Measurements from ENCODE around the gene ABCB1. TPM values are rescaled to one million over a fixed set of nuclear protein-coding genes. Genes with fewer than 3 reads are reported as not detected.

Gene ABCB1
- total RNA-seq, result 3.2 TPM
- long read RNA-seq, partial matches to known transcripts, result 1 of 4 reads
- long read RNA-seq, other reads (novel, unspliced or antisense), result 3 of 4 reads

DNA sequence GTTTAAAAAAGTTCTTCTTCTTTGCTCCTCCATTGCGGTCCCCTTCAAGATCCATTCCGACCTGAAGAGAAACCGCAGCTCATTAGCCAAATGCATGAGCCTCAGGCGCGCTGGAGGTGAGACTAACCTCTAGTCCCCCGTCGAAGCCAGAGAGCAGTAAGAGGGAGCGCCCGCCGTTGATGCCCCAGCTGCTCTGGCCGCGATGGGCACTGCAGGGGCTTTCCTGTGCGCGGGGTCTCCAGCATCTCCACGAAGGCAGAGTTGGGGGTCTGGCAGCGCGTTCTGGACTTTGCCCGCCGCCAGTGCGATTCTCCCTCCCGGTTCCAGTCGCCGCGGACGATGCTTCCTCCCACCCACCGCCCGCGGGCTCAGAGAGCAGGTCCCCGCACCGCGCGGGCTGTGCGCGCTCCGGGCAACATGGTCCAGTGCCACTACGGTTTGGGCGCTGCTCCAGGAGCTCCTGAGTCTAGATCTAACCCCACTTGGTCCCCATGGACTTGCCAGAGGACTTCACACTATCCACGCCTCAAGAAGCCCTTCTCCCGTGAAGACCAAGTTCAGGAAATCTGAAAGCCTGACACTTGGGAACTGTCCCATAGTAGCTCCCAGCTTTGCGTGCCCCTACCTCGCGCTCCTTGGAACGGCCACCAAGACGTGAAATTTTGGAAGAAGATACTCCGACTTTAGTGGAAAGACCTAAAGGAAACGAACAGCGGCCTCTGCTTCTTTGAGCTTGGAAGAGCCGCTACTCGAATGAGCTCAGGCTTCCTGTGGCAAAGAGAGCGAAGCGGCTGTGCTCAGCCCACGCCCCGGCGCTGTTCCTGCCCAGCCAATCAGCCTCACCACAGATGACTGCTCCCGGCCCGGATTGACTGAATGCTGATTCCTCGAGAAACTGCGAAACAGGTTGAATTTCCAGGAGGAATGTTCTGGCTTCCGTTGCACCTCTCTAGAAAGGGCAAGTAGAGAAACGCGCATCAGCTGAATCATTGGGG lies at the start of gene ABCB1:
Gene ABCB1, minus strand, starts transcription at position 755 of the 995 bp plus-strand sequence. Its CDS starts 700 bp downstream, at position 55.
- DNase-seq (ENCODE audit: low spot score), result no peak

DNA sequence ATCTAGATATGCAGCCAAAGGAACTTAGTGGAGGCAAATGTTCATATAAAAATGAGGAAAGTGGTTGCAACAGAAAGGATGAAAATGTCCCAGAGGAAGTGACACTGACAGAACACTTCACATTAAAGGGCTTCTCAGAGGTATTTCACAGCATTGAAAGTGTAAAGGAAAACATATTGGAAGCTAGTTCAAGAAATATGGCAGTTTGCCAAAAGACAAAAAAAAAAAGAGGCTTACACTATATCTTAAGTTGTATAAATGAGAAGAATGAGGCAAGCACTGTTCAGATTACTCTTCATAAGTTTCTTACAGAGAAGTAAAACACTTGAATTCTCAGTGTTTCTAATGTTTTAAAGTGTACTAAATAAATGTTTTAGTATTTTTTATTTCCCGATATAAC lies 47.6 kb upstream of the ABCB1 start:
- no peak for DNase-seq (ENCODE audit: low spot score)

DNA sequence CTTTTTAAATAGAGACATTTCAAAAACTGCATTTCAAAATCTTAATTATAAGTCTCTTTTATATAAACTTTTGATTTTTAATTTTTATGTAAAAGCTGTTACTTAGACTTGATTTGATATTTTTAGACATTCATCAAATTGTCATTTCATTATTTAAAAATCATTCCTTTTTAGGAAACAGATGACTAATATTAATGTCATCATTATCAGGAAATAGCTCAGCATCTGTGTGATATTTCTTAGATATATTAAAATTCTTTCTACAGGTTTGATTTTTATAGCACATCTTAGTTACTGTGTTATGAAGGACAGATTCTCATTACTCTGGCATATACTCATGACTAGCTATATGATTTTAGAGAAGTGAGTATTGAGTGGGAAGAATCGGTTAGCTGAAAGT lies 44.8 kb upstream of the ABCB1 start:
- DNase-seq (ENCODE audit: low spot score), result no peak

DNA sequence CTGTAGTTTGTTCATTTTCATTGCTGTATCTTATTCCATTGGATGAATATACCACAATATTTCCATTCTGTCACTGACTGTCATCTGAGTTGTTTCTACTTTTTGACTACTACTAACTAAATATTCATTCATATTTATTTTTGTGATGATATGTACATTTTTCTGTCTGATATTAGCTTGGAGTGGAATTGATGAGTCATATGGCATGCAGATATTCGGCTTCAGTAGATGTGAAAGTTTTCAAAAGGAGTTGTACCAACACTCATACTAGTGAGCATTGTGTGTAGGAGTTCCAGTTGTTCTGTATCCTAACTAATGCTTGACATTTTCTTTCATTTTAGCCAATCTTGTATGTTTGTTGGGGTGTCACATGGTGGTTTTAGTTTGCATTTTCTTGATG lies 35.2 kb upstream of the ABCB1 start:
- DNase-seq (ENCODE audit: low spot score), result no peak

DNA sequence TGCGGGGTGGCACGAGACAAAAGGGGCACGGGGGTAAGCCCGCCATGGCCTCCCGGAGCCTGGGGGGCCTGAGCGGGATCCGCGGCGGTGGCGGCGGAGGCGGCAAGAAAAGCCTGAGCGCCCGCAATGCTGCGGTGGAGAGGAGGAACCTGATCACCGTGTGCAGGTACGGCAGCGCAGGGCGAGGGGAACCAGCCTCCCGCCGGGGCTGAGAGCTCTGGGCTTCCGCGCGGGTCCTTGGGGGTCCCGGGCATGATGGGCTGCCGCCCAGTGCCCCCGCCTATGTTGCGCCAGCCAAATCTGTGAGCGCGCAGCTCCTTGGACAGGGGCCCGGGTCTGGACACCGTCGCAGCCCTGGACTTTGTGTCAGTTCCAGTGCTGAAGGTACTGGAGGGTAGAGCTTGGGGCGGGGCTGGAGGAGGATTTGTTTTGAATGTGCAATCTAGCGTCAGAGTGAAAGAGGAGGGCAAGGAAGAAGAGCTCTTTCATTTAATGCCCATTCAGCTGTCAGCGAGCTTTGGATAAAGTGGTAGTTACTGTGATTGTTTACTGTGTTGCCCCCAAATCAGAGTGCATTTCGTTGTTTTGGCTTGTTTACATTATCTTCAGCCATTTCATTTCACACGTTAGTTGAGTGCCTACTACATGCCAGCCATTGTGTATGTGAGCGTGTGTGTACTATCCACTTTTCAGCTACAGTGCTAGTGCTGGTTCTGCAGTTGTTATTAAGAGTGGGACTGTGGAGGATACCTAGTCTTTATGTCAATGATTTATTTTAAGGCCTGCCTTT lies 28.3 kb upstream of the ABCB1 start:
- peak; percentile 86 for DNase-seq (ENCODE audit: low spot score)

DNA sequence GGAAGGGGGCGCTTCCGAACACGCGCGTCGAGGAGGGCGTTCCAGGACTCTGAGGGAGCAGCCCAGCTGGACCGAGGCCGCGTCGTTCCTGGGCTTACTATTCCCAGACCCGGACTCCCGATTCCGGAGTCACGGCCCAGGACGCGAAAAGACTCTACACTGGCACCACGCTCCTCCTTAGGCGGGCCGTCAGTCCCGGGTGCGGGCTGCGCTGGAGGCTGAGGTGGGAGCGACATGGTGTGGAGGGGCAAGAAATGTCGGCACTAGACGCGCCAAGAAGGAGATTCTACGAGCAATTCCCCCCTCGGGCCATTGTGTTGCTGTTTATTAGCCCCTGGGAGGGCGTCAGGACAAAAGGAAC lies 26.9 kb upstream of the ABCB1 start:
- peak; percentile 90 for DNase-seq (ENCODE audit: low spot score)

DNA sequence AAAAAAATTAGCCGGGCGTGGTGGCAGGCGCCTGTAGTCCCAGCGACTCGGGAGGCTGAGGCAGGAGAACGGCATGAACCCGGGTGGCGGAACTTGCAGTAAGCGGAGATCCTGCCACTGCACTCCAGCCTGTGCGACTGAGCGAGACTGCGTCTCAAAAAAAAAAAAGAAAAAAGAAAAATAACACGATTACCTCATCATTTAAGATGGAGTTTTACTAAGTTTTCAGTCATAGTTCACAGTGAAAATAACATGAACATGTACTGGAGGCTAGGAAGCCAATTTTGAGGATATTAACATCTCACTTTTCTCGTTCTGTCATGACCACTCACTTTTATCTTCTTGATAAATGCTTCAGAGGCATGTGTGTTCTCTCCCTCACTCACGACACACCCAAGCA lies 24.4 kb upstream of the ABCB1 start:
- DNase-seq (ENCODE audit: low spot score), result no peak

DNA sequence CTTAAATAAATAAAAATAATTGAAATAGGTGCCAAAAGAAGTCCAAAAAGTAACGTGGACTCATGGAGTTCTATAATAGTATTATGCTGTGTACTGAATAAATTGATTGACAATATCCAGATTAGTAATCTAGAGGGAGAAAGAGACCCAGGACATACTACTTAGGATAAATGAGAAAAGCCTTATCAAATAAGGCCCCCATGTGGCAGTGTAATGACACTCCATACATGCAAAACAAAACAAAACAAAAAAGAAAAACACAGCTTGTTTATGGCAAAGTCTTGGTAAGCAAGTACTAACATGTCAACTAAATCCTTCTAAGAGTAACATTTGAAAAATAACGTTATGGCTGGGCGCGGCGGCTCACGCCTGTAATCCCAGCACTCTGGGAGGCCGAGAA lies 23.9 kb upstream of the ABCB1 start:
- DNase-seq (ENCODE audit: low spot score), result no peak

DNA sequence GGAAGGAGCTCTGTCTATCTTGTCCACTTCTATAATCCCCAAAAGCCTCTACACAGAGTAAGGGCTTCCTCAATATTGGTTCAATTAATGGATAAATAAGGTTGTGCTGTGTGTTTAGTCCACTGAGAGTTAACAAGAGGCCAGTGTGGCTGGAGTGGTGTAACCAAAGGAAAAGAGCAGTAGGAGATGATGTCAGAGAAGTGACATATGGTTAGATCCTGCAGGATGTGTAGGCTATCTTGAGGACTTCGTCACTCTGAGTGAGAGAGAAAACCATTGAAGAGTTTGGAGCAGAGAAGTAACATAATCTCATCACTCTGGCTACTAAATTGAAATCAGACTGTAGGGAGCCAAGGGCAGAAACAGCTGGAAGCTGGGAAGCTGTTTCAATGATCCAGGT lies 14.5 kb upstream of the ABCB1 start:
- no peak for DNase-seq (ENCODE audit: low spot score)

DNA sequence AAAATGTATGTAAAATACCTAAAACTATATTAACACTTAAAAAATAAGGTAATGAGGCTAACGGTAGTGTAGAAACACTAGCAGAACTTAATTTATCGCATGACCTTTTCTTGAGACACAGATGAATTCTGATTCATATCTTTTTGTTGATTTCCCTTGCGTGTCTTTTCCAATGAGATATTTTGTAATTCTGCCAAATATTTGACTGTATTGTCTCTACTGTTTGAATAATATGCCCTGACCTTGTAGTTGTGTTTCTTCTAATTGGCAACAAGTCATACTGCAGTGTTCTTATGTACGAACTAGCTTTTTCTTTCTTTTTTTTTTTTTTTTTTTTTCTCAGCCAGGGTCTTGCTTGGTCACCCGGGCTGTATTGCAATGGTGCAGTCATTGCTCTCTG lies 9.2 kb upstream of the ABCB1 start:
- no peak for DNase-seq (ENCODE audit: low spot score)

DNA sequence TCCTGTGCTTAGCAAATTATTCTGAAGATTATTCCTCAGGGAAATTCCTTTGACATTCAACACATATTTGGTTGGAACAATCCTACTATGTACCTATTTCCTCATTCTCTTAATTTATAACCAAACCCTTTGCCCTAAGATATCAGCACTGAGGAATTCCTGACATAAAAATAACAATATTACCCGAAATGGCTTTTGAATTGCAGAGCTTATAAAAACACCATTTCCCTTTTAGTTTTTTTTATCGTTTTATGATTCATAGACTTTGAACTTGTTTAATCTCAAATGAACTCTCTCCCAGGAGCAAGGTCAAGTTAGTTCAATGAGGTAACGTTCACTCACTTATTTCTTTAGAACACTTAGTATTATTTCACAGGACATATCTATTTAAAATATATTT lies 7.7 kb upstream of the ABCB1 start:
- DNase-seq (ENCODE audit: low spot score), result no peak

DNA sequence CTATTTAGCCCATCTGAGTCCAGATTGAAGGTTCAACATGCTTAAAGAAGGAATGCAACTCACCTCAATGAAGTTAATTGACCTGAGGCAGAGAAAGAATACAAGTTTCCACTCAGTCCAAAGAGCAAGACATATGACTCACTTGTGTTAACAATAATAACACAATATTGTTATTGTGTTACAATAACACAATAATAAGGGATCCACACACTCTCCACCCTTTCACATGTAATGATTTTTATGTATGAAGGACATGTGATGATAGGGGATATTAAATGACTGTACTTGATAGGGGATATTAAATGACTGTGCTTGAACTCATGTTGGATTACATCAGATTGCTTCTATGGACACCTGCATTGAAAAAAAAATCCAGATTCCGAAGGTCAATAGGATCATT lies 3.6 kb upstream of the ABCB1 start:
- no peak for DNase-seq (ENCODE audit: low spot score)

DNA sequence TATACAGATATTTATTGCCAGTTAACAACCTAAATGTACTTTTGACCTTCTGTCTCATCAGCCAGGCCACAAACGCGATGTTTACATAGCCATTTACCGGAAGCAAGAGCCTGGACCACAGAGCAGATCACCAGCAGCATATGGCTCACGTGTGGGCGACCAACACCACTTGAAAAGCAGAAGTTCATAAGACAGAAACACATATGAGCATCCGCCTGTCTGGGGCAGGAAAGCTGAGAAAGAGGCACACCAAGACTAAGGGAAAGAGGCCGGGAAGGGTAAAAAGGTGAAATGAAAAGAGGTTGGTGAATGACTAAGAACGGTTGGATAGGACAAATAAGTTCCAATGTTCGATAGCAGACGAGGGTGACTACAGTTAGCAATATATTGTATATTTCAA lies 1.3 kb downstream of the ABCB1 start:
- DNase-seq (ENCODE audit: low spot score), result no peak

DNA sequence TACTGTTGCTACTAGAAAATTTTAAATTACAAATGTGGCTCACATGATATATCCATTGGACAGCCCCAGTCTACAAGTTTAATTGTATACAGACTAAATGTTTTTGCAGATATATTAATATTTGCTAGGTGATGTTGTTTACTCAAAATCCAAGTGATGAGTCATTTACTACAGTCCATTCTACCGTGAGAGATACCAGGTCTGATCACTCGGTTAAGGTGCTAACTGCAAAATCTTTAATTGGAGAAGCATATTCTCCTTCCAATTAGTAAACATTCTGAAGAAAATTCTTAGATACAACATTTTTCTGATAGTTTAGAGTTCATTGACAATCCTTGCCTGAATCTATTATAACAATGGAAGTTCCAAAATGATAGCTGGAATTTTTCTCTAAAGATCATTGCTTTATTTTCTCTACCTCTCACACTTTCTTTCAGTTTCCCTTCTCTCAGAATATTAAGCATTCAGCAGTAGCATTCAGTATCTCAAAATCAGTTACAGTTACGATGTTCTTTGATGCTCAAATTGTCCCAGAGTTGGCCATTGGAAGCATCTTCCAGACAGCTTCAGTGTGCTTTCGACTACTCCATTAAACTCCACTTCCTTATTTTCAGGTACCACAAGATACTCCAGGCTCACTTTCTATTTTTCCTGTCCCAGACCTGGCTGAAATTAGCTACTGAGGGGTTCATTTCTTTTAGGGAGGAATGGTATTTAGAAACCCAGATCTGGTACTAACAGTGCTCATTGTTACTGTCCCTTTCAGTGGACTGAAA lies 2.3 kb downstream of the ABCB1 start:
- no peak for DNase-seq (ENCODE audit: low spot score)

DNA sequence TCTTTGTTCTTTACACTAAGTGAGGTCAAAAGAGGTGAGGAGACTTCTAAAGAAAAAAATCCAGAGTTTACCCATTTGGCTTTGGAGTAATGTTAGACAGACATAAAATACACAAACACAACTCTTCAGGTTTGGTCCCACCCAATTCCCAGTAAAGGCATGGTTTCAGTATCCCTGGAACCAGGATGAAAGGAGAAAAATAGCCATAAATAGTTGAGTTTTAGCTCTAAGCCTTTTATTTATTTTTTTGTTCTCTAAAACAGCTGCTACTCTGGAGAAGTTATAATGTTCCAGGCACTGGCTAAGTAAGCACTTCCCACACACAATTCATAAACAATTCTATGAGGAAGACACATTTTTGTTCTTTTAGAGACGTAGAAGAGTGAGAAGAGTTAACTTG lies 4.0 kb downstream of the ABCB1 start:
- DNase-seq (ENCODE audit: low spot score), result no peak

DNA sequence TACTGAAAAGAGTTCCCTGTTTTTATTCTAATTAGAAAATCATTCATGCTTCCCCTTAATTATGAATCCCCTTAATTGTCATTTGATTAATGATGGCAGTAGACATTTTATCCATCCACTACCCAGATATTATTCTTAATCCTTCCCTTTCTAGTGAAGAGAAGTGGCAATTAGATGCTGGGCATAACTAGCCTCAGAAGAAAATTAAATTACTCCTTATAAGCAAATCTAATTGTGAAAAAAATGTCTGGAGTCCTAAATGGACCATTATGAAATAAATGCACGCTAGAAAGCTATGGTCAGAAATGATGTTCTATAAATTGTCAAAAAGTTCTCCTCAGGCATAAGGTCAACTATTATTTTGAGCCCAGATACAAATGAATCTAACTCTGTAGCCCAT lies 4.5 kb downstream of the ABCB1 start:
- no peak for DNase-seq (ENCODE audit: low spot score)

DNA sequence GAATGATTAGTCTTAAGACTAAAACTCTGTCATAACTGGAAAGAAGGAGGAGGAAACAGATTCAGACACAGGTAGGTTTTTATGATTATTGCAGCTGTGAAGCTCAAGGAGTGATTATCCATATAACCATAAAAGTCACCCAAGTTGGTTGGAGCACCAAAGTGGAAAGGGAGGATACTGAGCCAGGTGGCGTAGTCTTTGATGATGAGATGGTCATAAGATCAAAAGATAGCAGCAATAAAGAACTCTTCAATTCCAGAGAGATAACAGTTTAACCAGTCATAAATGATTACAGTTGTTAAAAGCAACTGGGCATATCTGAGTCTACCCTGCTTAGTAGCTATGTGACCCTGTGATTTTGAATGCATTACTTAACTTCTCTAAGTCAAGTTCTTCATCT lies 8.4 kb downstream of the ABCB1 start:
- no peak for DNase-seq (ENCODE audit: low spot score)

DNA sequence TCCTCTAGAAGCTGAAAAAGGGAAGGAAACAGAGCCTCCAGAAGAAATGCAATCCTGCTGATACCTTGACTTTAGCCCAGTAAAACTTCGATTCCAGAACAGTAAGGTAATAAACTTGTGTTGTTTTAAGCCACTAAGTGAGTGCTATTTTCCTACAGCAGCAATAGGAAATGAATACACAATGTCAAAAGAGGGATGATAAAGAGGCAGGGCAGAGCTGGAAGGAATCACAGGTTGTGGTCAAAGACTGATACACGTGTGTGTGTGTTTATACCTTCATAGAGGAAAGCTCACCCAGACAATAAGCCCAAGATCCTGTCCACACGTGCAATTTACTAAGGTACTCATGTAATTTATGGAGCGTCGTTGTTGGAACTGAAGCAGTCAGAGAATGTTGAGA lies 9.5 kb downstream of the ABCB1 start:
- DNase-seq (ENCODE audit: low spot score), result no peak

DNA sequence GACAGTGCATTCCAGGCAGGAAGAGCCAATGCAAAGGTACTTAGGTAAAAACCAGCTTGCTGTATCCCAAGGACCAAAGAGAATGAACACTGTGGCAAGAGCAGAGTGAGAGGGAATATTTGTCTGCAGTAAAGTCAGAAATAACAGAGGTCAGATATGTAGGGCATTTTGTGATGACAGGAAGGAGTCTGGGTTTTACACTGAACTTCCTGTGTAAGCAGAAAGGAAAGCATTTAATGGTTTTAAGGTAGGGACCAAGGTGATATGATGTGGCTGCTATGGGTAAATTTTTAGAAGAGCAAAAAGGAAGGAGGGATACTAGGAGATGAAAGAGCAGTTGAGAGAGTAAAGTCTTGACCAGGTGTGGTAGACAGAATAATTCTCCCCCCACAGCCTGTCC lies 10.1 kb downstream of the ABCB1 start:
- no peak for DNase-seq (ENCODE audit: low spot score)

DNA sequence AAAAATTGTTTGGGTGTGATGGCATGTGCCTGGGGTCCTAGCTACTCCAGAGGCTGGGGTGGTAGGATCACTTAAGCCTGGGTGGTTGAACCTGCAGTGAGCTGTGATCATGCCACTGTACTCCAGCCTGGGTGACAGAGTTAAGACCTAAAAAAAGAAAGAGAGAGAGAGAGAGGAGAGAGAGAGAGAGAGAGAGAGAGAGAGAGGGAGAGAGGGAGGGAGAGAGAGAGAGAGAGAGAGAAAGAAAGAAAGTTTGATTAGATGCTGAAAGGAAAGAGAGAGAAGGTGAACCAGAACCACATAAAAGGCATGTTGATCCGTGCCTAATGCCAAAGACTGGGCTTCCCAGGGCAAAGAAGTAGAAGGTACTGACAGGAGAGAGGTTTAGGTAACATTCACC lies 11.1 kb downstream of the ABCB1 start:
- DNase-seq (ENCODE audit: low spot score), result no peak

DNA sequence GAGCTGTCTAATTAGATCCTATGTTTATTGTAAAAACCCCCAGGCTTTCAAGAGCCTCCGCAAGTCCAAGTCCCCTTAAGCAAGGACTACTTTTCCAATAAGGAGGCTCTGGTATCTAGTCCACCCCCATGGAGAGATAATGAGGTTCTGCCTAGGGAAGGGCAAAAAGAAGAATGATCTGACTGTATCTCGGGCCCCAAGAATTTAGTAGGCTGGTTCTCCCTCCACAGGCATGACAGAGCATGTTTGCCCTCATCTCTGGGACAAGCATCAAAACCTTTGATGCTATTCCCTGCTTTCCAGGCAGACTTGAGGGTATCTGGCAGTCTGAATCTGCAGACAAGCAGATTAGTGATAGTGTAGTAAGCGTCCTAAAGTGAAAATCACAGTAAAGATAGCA lies 19.0 kb downstream of the ABCB1 start:
- DNase-seq (ENCODE audit: low spot score), result no peak

DNA sequence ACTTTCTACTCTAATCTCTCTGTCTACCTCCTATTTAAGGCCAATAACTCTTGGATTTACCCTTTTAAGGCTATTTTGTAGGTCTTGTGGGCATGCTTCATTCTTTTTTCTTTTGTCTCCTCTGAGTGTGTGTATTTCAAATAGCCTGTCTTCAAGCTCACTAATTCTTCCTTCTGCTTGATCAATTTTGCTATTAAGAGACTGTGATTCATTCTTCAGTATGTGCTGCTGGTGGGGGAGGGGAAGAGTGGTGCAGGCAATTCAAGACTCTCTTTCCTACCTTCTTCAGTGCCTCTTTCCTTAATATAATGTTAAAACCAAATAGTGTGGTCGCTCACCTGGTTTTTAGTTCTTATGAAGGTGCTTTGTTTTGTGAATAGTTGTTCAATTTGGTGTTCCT lies 20.0 kb downstream of the ABCB1 start:
- DNase-seq (ENCODE audit: low spot score), result no peak
